Lower lobe of right lung (tissue), 2 donors: ENCODE measurements around the gene GPC6. TPM values are rescaled to one million over a fixed set of nuclear protein-coding genes. Genes with fewer than 3 reads are reported as not detected.

ENCODE experiments used
- ATAC-seq, 2 donors: fragments of 200-7000 bp; cut with Tn5 transposase; one replicate each; pipeline ENCODE4 v1.9.1; 2020 to 2022; ENCODE audit warnings: mild to moderate bottlenecking in 2 of 2, moderate library complexity in 2 of 2
- DNase-seq: peaks from one replicate; pipeline ENCODE4 v3.0.0-alpha.2; 2020
- H3K27ac ChIP-seq: fragments of 200-600 bp; one replicate; pipeline ENCODE4 v1.8.0; 2022
- H3K27me3 ChIP-seq: fragments of 200-600 bp; one replicate; pipeline ENCODE4 v1.8.0; 2022; ENCODE audit warnings: low read depth
- H3K36me3 ChIP-seq: fragments of 200-600 bp; one replicate; pipeline ENCODE4 v1.8.0; 2022; ENCODE audit warnings: mild to moderate bottlenecking
- H3K4me1 ChIP-seq: fragments of 200-600 bp; one replicate; pipeline ENCODE4 v1.8.0; 2022
- H3K4me3 ChIP-seq: fragments of 200-600 bp; one replicate; pipeline ENCODE4 v1.8.0; 2022; ENCODE audit warnings: mild to moderate bottlenecking
- H3K9me3 ChIP-seq: fragments of 200-600 bp; one replicate; pipeline ENCODE4 v1.8.0; 2022
- CTCF ChIP-seq: fragments of 200-600 bp; IDR thresholded peaks from one replicate; pipeline ENCODE4 v1.8.0; 2022; ENCODE audit warnings: antibody characterized with exemption, mild to moderate bottlenecking
- intact Hi-C: fragments of 100-400 bp; cut with DNase I; formaldehyde crosslinking; loops from one replicate; pipeline ENCODE4 v1.11.0; 2022
- total RNA-seq: library from RNA; stranded (reverse); fragmentation: NEBNext Ultra II Directional; extraction: Animal tissue kit (Norgen Biotek cat#: 25700); gene quantifications from one replicate; pipeline ENCODE4 v1.2.1, GENCODE V29; 2021
- donor health status: DM: no; HTN: yes; CAD: no; lungs with severe emphysema.

Gene GPC6
- total RNA-seq, 1 donor from 2014 or later, result 5.5 TPM

- intact Hi-C loops, result no loop called here
Measured at GRCh38 chr13:93882086-93882651, 655.6 kb downstream of the GPC6 start.

GRCh38 chr13:93889430-93889951 is 662.9 kb downstream of the GPC6 start:
- ATAC-seq (no peak), DNase-seq (no peak)
- no peak overlapping the region for H3K27ac ChIP-seq
- no peak overlapping the region for H3K4me3 ChIP-seq
- TF ChIP-seq CTCF, result no peak
- H3K4me1 ChIP-seq, result no peaks in the 10 kb centered on the region
- H3K27me3 ChIP-seq, result no peaks in the 10 kb centered on the region
- intact Hi-C loops, result no loop called here
- H3K36me3 ChIP-seq, result no peaks in the 10 kb centered on the region
- no peaks in the 10 kb centered on the region for H3K9me3 ChIP-seq

More at GRCh38 chr13:93882086-93882651, 655.6 kb downstream of the GPC6 start:
- Histone ChIP-seq H3K4me1 (no peaks in the 10 kb centered on the region), H3K4me3 (no peak overlapping the region), H3K27me3 (no peaks in the 10 kb centered on the region), H3K9me3 (no peaks in the 10 kb centered on the region), H3K36me3 (no peaks in the 10 kb centered on the region), H3K27ac (no peak overlapping the region)
- no peak for TF ChIP-seq CTCF
- no peak for ATAC-seq
- no peak for DNase-seq

GRCh38 chr13:93899981-93900380 is 673.4 kb downstream of the GPC6 start:
- intact Hi-C loops, result no loop called here
- Histone ChIP-seq H3K4me3 (no peak overlapping the region), H3K4me1 (no peaks in the 10 kb centered on the region), H3K9me3 (no peaks in the 10 kb centered on the region), H3K27ac (no peak overlapping the region), H3K36me3 (no peaks in the 10 kb centered on the region), H3K27me3 (no peaks in the 10 kb centered on the region)
- DNase-seq (no peak), ATAC-seq (no peak)
- TF ChIP-seq CTCF, result no peak

- Histone ChIP-seq H3K27me3 (no peaks in the 10 kb centered on the region), H3K36me3 (no peaks in the 10 kb centered on the region), H3K27ac (no peak overlapping the region), H3K4me1 (no peaks in the 10 kb centered on the region), H3K4me3 (no peak overlapping the region), H3K9me3 (no peaks in the 10 kb centered on the region)
- intact Hi-C loops, result no loop called here
- TF ChIP-seq CTCF, result no peak
- no peak for ATAC-seq
- no peak for DNase-seq
Measured at GRCh38 chr13:93900731-93901130, 674.1 kb downstream of the GPC6 start.

GRCh38 chr13:93903909-93904308 is 677.3 kb downstream of the GPC6 start:
- intact Hi-C loops, result no loop called here
- no peak for DNase-seq
- Histone ChIP-seq H3K27ac (no peak overlapping the region), H3K4me1 (no peaks in the 10 kb centered on the region), H3K4me3 (no peak overlapping the region), H3K9me3 (no peaks in the 10 kb centered on the region), H3K36me3 (no peaks in the 10 kb centered on the region), H3K27me3 (no peaks in the 10 kb centered on the region)
- no peak for ATAC-seq
- TF ChIP-seq CTCF, result no peak
